ENCODE results near the gene ADCYAP1R1.

GRCh38 chr7:31014826-31015225, 37.3 kb upstream of the ADCYAP1R1 start:
- no peak for TF ChIP-seq CTCF (IDR thresholded peaks at IDR 0.05)
- TF ChIP-seq POLR2A (IDR thresholded peaks at IDR 0.05): no peak

All from Peyer's patch (tissue), 4 donors.